Activated CD4-positive, alpha-beta T cell treated with anti-CD3 and anti-CD28 coated beads, Interleukin-10, Interleukin-2, amounts not matched to agents 100 ng/mL and 50 ng/mL, durations not matched to agents 16 hours and 8 hours (primary cell): Measurements from ENCODE around the gene LYSMD1.
A peak's percentile ranks its signal among the peaks of the same experiment; 100 is the strongest.

Experiments
- DNase-seq: peaks from one replicate; pipeline ENCODE4 v3.0.0-alpha.2; 2020

LYSMD1 gene

GRCh38 chr1:151175041-151175741, 9.5 kb upstream of the LYSMD1 start:
- DNase-seq, result no peak

DNA sequence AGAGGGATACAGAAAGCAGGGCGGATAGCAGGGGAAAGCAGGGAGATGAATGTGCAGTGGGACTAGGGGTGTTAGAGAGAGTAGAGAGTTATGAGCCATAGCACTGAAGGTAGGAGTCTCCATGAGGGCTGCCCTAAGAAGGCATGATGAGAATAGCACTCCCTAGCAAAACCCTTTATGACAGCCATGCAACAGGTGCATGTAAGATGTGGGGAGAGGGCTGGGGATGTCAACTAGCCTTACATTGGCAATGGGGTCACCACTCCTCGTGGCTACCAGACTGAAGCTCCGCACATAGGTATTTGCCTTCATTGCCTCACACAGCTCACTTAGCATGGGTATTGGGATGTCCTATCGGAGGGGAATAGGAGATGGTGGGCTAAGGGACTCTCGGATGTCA, 5.5 kb upstream of the LYSMD1 start:
- DNase-seq, result no peak

DNA sequence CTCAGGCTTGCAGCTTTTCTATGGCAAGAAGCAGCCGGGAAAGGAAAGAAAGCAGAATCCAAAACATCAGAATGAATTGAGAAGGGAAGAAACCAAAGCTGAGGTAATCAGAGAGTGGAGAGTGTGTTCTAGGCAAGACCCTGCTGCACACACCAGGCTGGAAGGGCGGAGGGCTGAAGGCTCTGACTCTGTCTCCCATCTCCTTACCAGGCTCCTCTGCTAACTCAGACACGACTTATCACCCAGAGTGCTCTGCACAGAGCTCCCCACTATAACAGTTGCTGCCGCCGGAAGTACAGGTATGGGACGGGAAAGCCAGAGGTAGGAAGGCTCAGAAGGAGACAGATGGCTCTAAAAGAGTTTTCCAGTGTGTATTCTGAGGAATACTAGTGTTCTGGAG, 1.4 kb upstream of the LYSMD1 start:
- no peak for DNase-seq

DNA sequence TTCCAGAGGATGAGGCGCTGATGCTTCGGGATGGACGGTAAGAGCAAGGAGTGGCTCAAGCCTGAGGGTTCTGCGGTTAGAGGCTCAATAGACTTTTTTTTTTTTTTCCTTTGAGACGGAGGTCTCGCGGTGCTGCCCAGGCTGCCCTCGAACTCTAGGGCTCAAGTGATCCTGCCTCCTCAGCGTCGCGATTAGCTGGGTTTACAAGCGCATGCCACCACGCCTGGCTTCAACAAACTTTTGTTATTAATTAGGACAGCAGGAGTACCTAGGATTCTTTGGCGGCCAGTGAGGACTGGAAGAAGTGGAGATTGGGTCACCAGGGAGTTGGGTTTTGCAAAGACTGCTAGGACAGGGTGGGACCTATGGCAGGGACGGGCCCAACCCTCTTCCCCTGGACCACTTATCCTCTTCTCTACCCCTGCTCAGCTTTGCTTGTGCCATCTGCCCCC, 829 bp upstream of the LYSMD1 start:
- no peak for DNase-seq

GRCh38 chr1:151165281-151165737, 393 bp downstream of the LYSMD1 start:
- no peak for DNase-seq

GRCh38 chr1:151164732-151165280, 896 bp downstream of the LYSMD1 start:
- no peak for DNase-seq

DNA sequence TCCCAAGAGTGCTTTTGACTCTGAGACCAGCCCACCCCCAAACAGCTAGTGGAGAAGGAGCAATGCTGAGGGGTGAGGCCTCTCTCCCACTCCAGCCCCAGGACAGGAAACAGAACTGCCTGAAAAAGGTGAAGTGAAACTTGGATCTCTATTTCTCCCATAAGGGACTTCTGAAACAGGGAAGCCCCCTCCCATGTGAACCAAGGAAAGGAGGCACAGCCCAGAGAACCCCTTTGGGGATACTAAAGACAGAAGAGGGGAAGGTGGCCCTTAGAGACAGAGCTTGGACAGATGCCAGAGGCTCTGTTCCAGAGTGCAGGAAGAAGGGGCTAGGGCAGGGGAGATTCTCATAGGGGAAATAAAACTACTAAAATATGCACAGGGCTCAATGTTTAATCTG, 6.3 kb downstream of the LYSMD1 start:
- DNase-seq, result no peak

GRCh38 chr1:151158751-151159251, 6.9 kb downstream of the LYSMD1 start:
- DNase-seq, result no peak

- peak; percentile 27 for DNase-seq
These were observed 7.4 kb downstream of the LYSMD1 start for GRCh38 chr1:151158326-151158725.

GRCh38 chr1:151157067-151157531, 8.6 kb downstream of the LYSMD1 start:
- peak; percentile 80 for DNase-seq

GRCh38 chr1:151156515-151156819, 9.2 kb downstream of the LYSMD1 start, which contains the start of gene TNFAIP8L2:
Gene TNFAIP8L2, plus strand, starts transcription at chr1:151156649. Its CDS starts 2,049 bp downstream, at chr1:151158698.
- peak; percentile 84 for DNase-seq

DNA sequence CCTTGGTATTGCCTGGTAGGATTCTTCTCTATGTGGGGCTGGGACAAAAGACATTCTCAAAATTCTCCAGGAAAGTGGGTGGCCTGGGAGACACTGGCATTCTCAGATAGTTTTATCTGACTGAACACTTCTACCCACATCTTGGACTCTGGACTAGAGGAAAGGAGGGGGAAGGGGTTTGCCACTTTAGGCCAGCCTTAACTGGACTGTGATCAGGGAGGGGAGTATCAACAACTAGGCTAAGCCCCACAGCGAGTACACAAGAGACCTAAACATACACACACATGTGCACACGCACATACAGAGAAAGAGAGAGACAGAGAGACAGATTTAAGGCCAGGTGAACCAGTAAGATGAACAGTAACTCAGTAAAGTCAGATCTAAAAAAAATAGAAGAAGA, 18.0 kb downstream of the LYSMD1 start:
- no peak for DNase-seq

DNA sequence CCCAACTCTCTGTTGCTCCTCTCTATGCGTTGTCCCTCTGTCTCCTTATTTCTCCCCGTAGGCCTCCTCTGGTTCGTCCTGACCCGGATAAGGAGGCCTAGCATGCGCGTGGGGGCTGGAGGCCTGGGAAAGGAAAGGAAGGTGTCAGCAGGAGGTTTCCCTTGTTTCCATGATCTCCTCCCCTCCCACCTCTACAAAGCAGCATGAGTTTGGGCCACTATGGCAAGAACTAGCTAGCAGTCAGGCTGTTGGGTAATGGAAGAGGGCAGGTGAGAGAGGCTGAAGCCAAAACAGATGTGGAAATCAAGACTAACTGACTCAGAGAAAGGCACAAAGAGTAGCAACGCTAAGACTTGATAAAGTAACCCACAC, 18.6 kb downstream of the LYSMD1 start:
- DNase-seq, result no peak

- peak; percentile 92 for DNase-seq
These were observed 19.1 kb downstream of the LYSMD1 start, which contains the start of gene SEMA6C for GRCh38 chr1:151146412-151147131. Gene SEMA6C, minus strand, starts transcription at chr1:151146631. Its CDS starts 4,010 bp downstream, at chr1:151142621.

DNA sequence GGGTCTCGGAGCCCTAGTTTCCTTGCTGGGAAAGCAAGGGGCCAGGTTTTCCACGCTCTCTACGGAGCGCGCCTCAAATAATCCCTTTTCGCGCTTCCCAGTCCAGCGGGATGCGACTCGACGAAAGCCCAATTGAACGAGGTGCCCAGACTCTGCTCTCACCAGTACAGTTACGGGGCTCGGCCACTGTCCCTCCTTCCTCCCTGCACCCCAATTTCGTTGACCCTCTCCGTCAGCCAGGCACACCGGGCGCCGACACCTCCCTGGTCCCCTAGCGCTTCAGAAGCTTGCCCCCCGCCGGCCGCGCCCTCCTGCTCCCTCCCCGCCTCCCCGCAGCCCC, 19.7 kb downstream of the LYSMD1 start:
- DNase-seq, result no peak

- no peak for DNase-seq
These were observed 20.2 kb downstream of the LYSMD1 start for GRCh38 chr1:151145304-151146071.

- DNase-seq, result no peak
These were observed 21.0 kb downstream of the LYSMD1 start for GRCh38 chr1:151144474-151145303.

DNA sequence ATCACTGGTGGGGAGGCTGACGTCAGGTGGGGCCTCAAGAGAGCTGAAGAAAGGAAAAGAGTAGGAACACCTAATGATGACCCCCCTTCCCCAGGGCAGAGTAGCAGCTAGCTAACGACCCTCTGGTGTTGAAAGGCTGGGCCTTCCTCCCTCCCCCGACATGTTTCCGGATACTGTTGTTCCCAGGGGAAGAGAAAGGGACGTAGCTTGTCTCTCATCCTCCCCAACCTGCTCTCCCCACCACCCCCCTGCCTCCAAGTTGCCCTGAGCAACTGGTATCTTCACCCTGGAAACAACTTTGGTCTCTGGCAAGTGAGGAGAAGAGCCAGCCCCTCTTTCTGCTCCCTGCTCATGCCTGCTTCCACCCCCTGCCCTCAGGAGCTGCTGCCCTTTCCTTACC, 21.7 kb downstream of the LYSMD1 start:
- DNase-seq, result no peak

GRCh38 chr1:151143057-151143435, 22.7 kb downstream of the LYSMD1 start:
- DNase-seq, result no peak

DNA sequence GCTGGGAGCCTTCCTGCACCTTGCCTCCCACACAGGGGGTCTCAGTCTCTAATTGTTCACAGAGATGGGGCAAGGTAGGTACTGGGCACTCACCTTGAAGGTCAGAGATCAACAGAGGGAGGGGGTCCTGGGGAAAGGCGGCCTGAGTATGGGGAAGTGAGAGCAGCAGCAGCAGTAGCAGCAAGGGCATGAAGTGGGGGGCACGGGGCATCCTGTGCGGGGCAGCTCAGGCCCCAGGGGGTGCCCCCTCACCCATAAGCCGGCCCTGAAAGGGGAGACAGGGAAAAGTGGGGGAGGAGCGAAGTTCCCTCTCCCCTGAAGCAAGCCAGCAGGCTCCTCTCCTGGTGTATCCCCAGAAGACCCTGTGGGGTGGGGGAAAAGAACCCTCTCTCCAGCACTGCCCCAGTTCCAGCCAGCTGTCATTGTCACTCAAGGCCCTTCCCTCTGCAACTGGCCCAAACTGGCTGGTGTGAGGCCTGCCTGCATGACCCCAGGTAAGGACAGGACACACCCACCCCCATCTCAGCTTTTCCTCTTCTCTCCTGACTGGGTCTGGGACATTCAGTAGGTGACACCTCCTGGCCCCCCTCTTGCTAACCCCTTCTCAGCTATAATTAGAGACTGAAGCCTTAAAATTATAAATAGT, 23.2 kb downstream of the LYSMD1 start:
- no peak for DNase-seq

GRCh38 chr1:151137789-151138188, 27.9 kb downstream of the LYSMD1 start:
- DNase-seq, result no peak
